GM23248 (cell line): ENCODE data around the gene ATXN7.

Source experiments
- EZH2 ChIP-seq: fragments of 200-600 bp; sonication (generic); IDR thresholded peaks from 2 replicates; pipeline ENCODE4 v1.6.1; 2018; ENCODE audit warnings: antibody characterized with exemption, mild to moderate bottlenecking; ENCODE audit not compliant: insufficient read depth, poor library complexity, severe bottlenecking
- EZH2phosphoT487 ChIP-seq: fragments of 200-600 bp; sonication (generic); IDR thresholded peaks from 2 replicates; pipeline ENCODE4 v1.6.1; 2018; ENCODE audit warnings: antibody characterized with exemption, moderate library complexity, mild to moderate bottlenecking, low read depth; ENCODE audit not compliant: insufficient read depth

GRCh38 chr3:63984391-63984790 is 120.7 kb downstream of the ATXN7 start:
- TF ChIP-seq EZH2: no peak
- TF ChIP-seq EZH2phosphoT487: no peak
